HG02763 (cell line): Measurements from ENCODE around the gene PCDHA5.
"Not testable (repeated sequence)": the region's sequence is repeated elsewhere in the genome, so short reads cannot be mapped to it uniquely, and the experiment has no call there.

Source experiments
- ATAC-seq: cut with Tn5 transposase; IDR thresholded peaks from one replicate; pipeline ENCODE4 v1.9.1; 2021; ENCODE audit warnings: mild to moderate bottlenecking, moderate library complexity; ENCODE audit not compliant: unreplicated experiment

The PCDHA5 gene

GRCh38 chr5:140821375-140822280 is at the start of gene PCDHA5:
Gene PCDHA5 (plus strand): TSS chr5:140821613.
- ATAC-seq, result no peak

- ATAC-seq, result no peak
Observed at GRCh38 chr5:140780512-140780911, 40.9 kb upstream of the PCDHA5 start.

DNA sequence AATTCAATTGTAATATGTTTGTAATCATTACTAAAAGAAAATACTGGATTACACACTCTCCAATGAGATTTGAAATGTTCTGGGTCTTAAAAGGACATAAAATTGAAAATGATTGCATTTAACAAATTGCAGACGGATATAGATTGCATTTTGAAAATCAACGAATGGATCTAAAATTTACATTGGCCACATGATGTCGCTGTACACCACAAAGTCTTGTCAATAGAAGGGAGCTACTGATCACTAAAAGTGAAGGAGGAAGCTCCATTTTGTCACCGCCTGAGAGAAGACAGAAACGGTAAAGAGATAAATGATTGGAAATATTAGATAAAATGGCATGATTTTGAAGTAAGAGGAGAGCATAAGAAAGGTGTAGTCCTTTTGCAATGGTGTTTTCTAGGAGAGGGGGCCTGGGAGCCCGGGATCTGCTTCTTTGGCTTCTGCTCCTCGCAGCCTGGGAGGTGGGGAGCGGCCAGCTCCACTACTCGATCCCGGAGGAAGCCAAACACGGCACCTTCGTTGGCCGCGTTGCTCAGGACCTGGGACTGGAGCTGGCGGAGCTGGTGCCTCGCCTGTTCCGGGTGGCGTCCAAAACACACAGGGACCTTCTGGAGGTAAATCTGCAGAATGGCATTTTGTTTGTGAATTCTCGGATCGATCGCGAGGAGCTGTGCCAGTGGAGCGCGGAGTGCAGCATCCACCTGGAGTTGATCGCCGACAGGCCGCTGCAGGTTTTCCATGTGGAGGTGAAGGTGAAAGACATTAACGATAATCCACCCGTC is 35.3 kb upstream of the PCDHA5 start, which contains the start of gene PCDHA1:
PCDHA1 (plus strand) TSS at position 236 of the 782 bp plus-strand sequence.
- no peak for ATAC-seq

DNA sequence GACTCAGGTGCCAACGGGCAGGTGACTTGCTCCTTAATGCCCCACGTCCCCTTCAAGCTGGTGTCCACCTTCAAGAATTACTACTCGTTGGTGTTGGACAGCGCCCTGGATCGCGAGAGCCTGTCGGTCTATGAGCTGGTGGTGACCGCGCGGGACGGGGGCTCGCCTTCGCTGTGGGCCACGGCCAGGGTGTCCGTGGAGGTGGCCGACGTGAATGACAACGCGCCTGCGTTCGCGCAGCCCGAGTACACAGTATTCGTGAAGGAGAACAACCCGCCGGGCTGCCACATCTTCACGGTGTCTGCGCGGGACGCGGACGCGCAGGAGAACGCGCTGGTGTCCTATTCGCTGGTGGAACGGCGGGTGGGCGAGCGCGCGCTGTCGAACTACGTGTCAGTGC is 34.0 kb upstream of the PCDHA5 start:
- ATAC-seq, result not testable (repeated sequence)

DNA sequence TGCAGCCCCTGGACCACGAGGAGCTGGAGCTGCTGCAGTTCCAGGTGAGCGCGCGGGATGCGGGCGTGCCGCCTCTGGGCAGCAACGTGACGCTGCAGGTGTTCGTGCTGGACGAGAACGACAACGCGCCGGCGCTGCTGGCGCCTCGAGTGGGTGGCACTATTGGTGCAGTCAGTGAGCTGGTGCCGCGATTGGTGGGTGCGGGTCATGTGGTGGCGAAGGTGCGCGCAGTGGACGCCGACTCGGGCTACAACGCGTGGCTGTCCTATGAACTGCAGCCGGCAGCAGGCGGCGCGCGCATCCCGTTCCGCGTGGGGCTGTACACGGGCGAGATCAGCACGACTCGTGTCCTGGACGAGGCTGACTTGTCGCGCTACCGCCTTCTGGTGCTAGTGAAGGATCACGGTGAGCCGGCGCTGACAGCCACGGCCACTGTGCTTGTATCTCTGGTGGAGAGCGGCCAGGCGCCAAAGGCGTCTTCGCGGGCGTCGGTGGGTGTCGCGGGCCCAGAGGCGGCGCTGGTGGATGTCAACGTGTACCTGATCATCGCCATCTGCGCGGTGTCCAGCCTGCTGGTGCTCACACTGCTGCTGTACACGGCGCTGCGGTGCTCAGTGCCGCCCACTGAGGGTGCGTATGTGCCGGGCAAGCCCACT is 33.4 kb upstream of the PCDHA5 start:
- ATAC-seq, result not testable (repeated sequence)

- no peak for ATAC-seq
Observed at GRCh38 chr5:140791089-140791488, 30.3 kb upstream of the PCDHA5 start.

DNA sequence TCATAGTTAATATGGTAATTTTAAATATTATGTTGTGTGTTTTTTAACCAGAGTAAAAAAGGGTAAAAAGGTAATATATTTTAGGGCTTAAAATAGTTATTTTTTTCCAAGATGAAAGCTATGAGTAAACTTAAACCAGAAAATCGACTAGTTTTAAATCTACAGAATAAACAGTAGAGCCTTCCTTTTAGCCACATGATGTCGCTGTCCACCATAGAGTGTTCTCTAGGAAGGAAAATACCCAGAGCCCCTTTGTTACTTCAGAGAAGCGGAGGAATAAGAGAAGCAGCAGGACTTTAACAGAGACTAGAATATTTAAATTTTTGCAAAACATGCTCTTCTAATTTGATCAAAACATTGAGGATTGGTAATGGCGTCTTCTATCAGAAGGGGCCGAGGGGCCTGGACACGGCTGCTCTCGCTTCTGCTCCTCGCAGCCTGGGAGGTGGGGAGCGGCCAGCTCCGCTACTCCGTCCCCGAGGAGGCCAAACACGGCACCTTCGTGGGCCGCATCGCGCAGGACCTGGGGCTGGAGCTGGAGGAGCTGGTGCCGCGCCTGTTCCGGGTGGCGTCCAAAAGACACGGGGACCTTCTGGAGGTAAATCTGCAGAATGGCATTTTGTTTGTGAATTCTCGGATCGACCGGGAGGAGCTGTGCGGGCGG is 26.7 kb upstream of the PCDHA5 start, which contains the start of gene PCDHA2:
PCDHA2 (plus strand) TSS at position 258 of the 664 bp plus-strand sequence.
- ATAC-seq, result no peak

GRCh38 chr5:140795259-140795641 is 26.2 kb upstream of the PCDHA5 start:
- no peak for ATAC-seq

DNA sequence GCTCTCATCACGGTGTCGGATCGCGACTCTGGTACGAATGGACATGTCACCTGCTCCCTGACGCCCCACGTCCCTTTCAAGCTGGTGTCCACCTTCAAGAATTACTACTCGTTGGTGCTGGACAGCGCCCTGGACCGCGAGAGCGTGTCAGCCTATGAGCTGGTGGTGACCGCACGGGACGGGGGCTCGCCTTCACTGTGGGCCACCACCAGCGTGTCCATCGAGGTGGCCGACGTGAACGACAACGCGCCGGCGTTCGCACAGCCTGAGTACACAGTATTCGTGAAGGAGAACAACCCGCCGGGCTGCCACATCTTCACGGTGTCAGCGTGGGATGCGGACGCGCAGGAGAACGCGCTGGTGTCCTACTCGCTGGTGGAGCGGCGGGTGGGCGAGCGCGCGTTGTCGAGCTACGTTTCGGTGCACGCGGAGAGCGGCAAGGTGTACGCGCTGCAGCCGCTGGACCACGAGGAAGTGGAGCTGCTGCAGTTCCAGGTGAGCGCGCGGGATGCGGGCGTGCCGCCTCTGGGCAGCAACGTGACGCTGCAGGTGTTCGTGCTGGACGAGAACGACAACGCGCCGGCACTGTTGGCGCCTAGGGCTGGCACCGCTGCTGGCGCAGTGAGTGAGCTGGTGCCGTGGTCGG is 25.2 kb upstream of the PCDHA5 start:
- ATAC-seq, result not testable (repeated sequence)

DNA sequence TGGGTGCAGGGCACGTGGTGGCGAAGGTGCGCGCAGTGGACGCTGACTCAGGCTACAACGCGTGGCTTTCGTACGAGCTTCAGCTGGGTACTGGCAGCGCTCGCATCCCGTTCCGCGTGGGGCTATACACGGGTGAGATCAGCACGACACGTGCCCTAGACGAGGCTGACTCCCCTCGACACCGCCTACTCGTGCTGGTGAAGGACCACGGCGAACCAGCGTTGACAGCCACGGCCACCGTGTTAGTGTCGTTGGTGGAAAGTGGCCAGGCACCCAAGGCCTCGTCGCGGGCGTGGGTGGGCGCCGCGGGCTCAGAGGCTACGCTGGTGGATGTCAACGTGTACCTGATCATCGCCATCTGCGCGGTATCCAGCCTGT is 24.7 kb upstream of the PCDHA5 start:
- ATAC-seq, result no peak

- ATAC-seq, result no peak
Observed at GRCh38 chr5:140800816-140801493, 20.5 kb upstream of the PCDHA5 start, which contains the start of gene PCDHA3. Gene PCDHA3 (plus strand): TSS chr5:140801057.

- no peak for ATAC-seq
Observed at GRCh38 chr5:140801494-140801841, 19.9 kb upstream of the PCDHA5 start.

GRCh38 chr5:140802381-140802780 is 19.0 kb upstream of the PCDHA5 start:
- not testable (repeated sequence) for ATAC-seq

GRCh38 chr5:140802781-140803271 is 18.6 kb upstream of the PCDHA5 start:
- no peak for ATAC-seq

- no peak for ATAC-seq
Observed at GRCh38 chr5:140806834-140807775, 14.3 kb upstream of the PCDHA5 start, which contains the start of gene PCDHA4. Gene PCDHA4 (plus strand): TSS chr5:140807068.

DNA sequence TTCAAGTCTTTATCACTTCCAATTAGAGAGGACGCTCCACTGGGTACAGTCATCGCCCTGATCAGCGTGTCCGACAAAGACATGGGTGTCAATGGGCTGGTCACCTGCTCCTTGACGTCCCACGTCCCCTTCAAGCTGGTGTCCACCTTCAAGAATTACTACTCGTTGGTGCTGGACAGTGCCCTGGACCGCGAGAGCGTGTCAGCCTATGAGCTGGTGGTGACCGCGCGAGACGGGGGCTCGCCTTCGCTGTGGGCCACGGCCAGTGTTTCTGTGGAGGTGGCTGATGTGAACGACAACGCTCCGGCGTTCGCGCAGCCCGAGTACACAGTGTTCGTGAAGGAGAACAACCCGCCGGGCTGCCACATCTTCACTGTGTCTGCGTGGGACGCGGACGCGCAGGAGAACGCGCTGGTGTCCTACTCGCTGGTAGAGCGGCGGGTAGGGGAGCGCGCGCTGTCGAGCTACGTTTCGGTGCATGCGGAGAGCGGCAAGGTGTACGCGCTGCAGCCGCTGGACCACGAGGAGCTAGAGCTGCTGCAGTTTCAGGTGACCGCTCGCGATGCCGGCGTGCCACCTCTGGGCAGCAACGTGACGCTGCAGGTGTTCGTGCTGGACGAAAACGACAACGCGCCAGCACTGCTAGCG is 13.0 kb upstream of the PCDHA5 start:
- not testable (repeated sequence) for ATAC-seq

GRCh38 chr5:140808889-140809291 is 12.5 kb upstream of the PCDHA5 start:
- ATAC-seq, result no peak

DNA sequence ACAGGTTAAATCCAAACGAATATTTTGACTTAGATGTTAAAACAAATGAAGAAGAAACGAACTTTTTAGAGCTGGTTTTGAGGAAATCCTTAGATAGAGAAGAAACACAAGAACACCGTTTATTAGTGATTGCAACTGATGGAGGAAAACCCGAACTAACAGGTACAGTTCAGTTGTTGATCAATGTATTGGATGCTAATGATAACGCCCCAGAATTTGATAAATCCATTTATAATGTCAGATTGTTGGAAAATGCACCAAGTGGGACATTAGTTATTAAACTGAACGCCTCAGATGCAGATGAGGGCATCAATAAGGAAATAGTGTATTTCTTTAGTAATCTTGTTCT is 842 bp downstream of the PCDHA5 start:
- no peak for ATAC-seq
